MM.1S (cell line): ENCODE data around the gene KIF17.

ENCODE experiments used
- EZH2phosphoT487 ChIP-seq: fragments of 300-600 bp; sonication (generic); IDR thresholded peaks from 2 replicates; pipeline ENCODE4 v1.6.1; 2018; ENCODE audit warnings: antibody characterized with exemption, low read length
- TF ChIP-seq, protein P1 (sequence below): fragments of 300-600 bp; sonication (generic); IDR thresholded peaks from 2 replicates; pipeline ENCODE4 v1.5.1; 2016; ENCODE audit warnings: antibody characterized with exemption, low read length, mixed read lengths

DNA sequence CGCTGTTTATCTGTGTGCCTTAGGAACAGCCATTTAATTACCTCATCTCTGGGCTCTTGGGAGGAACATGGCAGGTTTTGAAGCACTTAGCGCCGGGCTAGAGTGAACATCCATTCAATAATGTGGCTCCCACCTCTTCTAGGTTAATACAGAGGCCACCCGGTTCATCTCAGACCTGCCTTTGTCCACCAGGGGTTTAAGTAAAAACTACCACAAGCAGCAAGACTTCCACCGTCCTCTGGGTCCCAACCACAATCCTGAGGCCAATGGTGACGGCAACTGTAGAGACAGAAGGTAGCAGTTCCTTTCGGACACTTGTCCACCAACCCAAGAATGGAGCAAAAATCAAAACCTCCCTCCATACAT lies 55.7 kb downstream of the KIF17 start:
- TF ChIP-seq EZH2phosphoT487: no peak
- TF ChIP-seq, protein P1, sequence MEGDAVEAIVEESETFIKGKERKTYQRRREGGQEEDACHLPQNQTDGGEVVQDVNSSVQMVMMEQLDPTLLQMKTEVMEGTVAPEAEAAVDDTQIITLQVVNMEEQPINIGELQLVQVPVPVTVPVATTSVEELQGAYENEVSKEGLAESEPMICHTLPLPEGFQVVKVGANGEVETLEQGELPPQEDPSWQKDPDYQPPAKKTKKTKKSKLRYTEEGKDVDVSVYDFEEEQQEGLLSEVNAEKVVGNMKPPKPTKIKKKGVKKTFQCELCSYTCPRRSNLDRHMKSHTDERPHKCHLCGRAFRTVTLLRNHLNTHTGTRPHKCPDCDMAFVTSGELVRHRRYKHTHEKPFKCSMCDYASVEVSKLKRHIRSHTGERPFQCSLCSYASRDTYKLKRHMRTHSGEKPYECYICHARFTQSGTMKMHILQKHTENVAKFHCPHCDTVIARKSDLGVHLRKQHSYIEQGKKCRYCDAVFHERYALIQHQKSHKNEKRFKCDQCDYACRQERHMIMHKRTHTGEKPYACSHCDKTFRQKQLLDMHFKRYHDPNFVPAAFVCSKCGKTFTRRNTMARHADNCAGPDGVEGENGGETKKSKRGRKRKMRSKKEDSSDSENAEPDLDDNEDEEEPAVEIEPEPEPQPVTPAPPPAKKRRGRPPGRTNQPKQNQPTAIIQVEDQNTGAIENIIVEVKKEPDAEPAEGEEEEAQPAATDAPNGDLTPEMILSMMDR: no peak
